ENCODE measurements around the gene ITPKC.

- no peak for TF ChIP-seq CTCF (IDR thresholded peaks at IDR 0.05)
- no peak for TF ChIP-seq POLR2A (IDR thresholded peaks at IDR 0.05)
Measured at GRCh38 chr19:40724855-40725254, 7.9 kb downstream of the ITPKC start.
